Measurements from ENCODE around the gene PCBP3. TPM values are rescaled to one million over a fixed set of nuclear protein-coding genes. Genes with fewer than 3 reads are reported as not detected.

PCBP3 gene
- total RNA-seq (2014; rRNA removed; shearing (Covaris generic)), result 1.1 TPM in 1 of 2 replicates, not detected in the other

DNA sequence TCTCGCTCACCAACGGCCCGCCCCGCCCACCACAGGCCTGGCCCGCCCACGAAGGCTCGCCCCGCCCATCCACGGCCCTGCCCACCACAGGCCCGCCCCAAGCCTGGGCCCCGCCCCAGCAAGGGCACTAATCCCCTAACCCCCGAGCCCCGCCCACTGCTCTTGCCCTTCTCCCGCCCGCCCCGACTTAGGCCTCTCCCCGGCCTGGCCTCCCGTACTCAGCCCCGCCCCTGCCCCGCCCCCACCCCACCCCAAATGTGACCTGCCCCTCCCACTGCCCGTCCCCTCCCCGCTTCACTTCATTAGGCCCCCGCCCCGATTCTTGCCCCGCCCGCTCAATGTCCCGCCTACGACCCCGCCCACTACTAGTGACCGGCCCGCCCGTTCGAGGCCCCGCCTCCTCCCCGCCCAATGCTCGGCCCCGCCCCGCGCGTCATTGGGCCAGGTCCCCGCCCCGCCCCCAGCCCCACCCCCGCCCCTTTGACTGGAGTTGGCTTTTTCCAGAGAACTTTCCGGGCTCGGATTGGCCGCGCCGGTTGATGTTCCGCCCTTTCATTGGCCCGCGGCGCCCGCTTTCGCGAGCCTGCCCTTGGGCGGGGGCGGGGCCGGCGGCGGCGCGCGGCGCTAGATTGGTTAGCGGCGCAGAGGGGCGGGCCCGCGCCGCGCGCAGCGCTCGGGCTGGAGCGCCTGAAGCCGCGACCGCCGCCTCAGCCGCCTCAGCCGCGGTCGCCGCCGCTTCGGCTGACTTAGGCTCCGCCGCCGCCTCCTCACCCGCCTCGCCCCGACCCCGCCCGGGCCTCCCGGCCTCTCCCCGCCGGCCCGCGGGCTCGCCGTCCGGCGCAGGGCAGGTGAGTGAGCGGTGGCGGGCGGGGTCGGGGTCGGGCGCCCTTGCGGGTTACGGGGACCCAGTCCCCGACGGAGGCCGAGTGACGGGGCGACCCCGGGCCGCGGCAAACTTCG is at the start of gene PCBP3:
PCBP3 (plus strand) TSS at position 705 of the 960 bp plus-strand sequence. CDS start 206,361 bp downstream, outside the sequence.

GRCh38 chr21:45981151-45982091 is 337.9 kb downstream of the PCBP3 start, which contains the start of gene COL6A1:
Gene COL6A1, plus strand, starts transcription at chr21:45981770. Its CDS starts 81 bp downstream, at chr21:45981851.

Other genes with a start within 250 kb of the PCBP3 start
- 39.8 and 43.4 TPM in 2 replicates for gene COL18A1, start 238.6 kb upstream of the PCBP3 start, total RNA-seq (2014; rRNA removed; shearing (Covaris generic))
- 18.7 and 19.8 TPM in 2 replicates for gene SLC19A1, start 101.3 kb upstream of the PCBP3 start, total RNA-seq (2014; rRNA removed; shearing (Covaris generic))

Data from A375 (cell line).